HepG2 (cell line): Measurements from ENCODE around the gene CAPN12. TPM values are rescaled to one million over a fixed set of nuclear protein-coding genes. Genes with fewer than 3 reads are reported as not detected.
A peak's percentile ranks its signal among the peaks of the same experiment; 100 is the strongest.

Experiments
- ATAC-seq: fragments of 200-7000 bp; cut with Tn5 transposase; 3 replicates; pipeline ENCODE4 v1.9.1; 2020; ENCODE audit warnings: mild to moderate bottlenecking, moderate library complexity
- BruUV-seq: library from RNA; stranded (reverse); fragments of 400-500 nt; replicated peaks from 2 replicates; lab custom pipeline; 2021; lab: Mats Ljungman, UMichigan
- CTCF ChIA-PET: fragments of 300-600 bp; formaldehyde crosslinking; extraction: SDS; loops from one replicate; lab custom pipeline; 2021; ENCODE audit warnings: low total read pairs, inconsistent platforms, low intra/inter-chr PET ratio; lab: Yijun Ruan, JAX
- POLR2A ChIA-PET: fragments of 350-600 bp; sonication (Branson Sonifier 250); formaldehyde crosslinking; loops from one replicate; lab custom pipeline; 2020; ENCODE audit warnings: antibody characterized with exemption, inconsistent platforms; lab: Yijun Ruan, JAX
- DNase-seq: peaks from one replicate; pipeline ENCODE4 v3.0.0-alpha.2; 2015; ENCODE audit warnings: low spot score
- FAIRE-seq: peaks from 3 replicates; lab custom pipeline; 2011; peaks lifted over from hg19 to GRCh38; lab: Jason Lieb, UNC
- H2AFZ ChIP-seq: one replicate; pipeline ENCODE4 v1.6.1; 2011; ENCODE audit warnings: low read length, inconsistent platforms
- H3K27ac ChIP-seq: fragments of 300-600 bp; 3 replicates; pipeline ENCODE4 v1.8.0; 2011; ENCODE audit warnings: mixed run types, mild to moderate bottlenecking, mixed read lengths, low read length, inconsistent platforms; ENCODE audit not compliant: insufficient read depth; ENCODE audit errors: extremely low read length
- H3K27me3 ChIP-seq, 2 experiments: fragments of 200-600 bp in 1 of 2; 2 replicates in 1 of 2; 3 replicates in 1 of 2; pipeline versions ENCODE4 v1.6.0 to v1.8.0; 2011; ENCODE audit warnings: low read length in 2 of 2, mild to moderate bottlenecking in 2 of 2, moderate library complexity in 2 of 2, inconsistent platforms in 1 of 2; ENCODE audit not compliant: insufficient read depth in 2 of 2, control insufficient read depth in 1 of 2
- H3K36me3 ChIP-seq, 2 experiments: fragments of 200-600 bp in 1 of 2; replicated peaks in 1 of 2; 2 replicates in 1 of 2; 3 replicates in 1 of 2; pipeline versions ENCODE4 v1.5.1 to v1.8.0; 2011; ENCODE audit warnings: low read length in 2 of 2, inconsistent platforms in 1 of 2; ENCODE audit not compliant: insufficient read depth in 2 of 2, control insufficient read depth in 1 of 2
- H3K4me1 ChIP-seq: 2 replicates; pipeline ENCODE4 v1.5.1; 2012; ENCODE audit warnings: low read length, inconsistent platforms; ENCODE audit not compliant: insufficient read depth
- H3K4me2 ChIP-seq: 2 replicates; pipeline ENCODE4 v1.6.0; 2011; ENCODE audit warnings: low read depth, low read length, inconsistent platforms
- H3K4me3 ChIP-seq, 3 experiments: fragments of 200-600 bp in 1 of 3; sonication (generic), shearing (Covaris generic) in 1 of 3; replicated peaks in 1 of 3; 2 replicates each; pipeline ENCODE4 v1.5.1; 2011 to 2016; ENCODE audit warnings: low read length in 3 of 3, inconsistent platforms in 2 of 3, low read depth in 2 of 3, mild to moderate bottlenecking in 2 of 3, control low read depth in 1 of 3, mixed read lengths in 1 of 3; ENCODE audit not compliant: insufficient read depth in 1 of 3
- H3K79me2 ChIP-seq: one replicate; pipeline ENCODE4 v1.6.1; 2011; ENCODE audit warnings: low read length, inconsistent platforms; ENCODE audit not compliant: insufficient read depth
- H3K9ac ChIP-seq: 2 replicates; pipeline ENCODE4 v1.6.0; 2011; ENCODE audit warnings: mild to moderate bottlenecking, low read depth, low read length, inconsistent platforms; ENCODE audit not compliant: insufficient read depth
- H3K9me3 ChIP-seq: 2 replicates; pipeline ENCODE4 v1.5.1; 2012; ENCODE audit warnings: mild to moderate bottlenecking, low read length
- H4K20me1 ChIP-seq: 2 replicates; pipeline ENCODE4 v1.6.0; 2011; ENCODE audit warnings: inconsistent platforms, mild to moderate bottlenecking, low read length, moderate library complexity; ENCODE audit not compliant: insufficient read depth
- NR1H2 ChIP-seq: sonication (generic); formaldehyde crosslinking; IDR thresholded peaks from 2 replicates; pipeline ENCODE4 v1.8.1; 2022; ENCODE audit warnings: low read depth, missing genetic modification reagents, borderline replicate concordance
- SMYD3 ChIP-seq: sonication (generic); formaldehyde crosslinking; IDR thresholded peaks from 2 replicates; pipeline ENCODE4 v1.8.1; 2023; ENCODE audit warnings: mild to moderate bottlenecking, missing genetic modification reagents
- ZNF282 ChIP-seq: fragments of 450-650 bp; IDR thresholded peaks from 2 replicates; pipeline ENCODE4 v1.6.1; 2018; ENCODE audit not compliant: partially characterized antibody
- WGBS: methylation state at CpG from one replicate; pipeline ENCODE4 v1.1.6; 2017; ENCODE audit warnings: low lambda C conversion rate; 5-methylcytosine and 5-hydroxymethylcytosine counted together
- in situ Hi-C: cut with HindIII; loops from 2 replicates; pipeline ENCODE4 v1.10.0; 2017; ENCODE audit warnings: low pct_unique_long_range_greater_than_20kb; ENCODE audit not compliant: extremely low pct_ligation_motif_present
- intact Hi-C: fragments of 100-400 bp; cut with micrococcal nuclease; formaldehyde crosslinking; loops from one replicate; pipeline ENCODE4 v1.10.0; 2022; ENCODE audit not compliant: unreplicated experiment
- polyA plus RNA-seq, 8 experiments: library from polyadenylated mRNA; depleted of rRNA in 3 of 8; stranded (reverse) in 7 of 8; unstranded in 1 of 8; fragments of >200 nt; fragmentation: Illumina TruSeq in 4 of 8; extraction: Trizol in 4 of 8; gene quantifications; 2 replicates each; pipeline versions ENCODE4 v1.2.1 to v1.2.3, GENCODE V29; 2011 to 2016; ENCODE audit warnings: low read depth in 4 of 8, missing spikeins in 1 of 8, mixed read lengths in 1 of 8; ENCODE audit not compliant: insufficient read depth in 1 of 8
- total RNA-seq, 5 experiments: library from RNA; depleted of rRNA; stranded (reverse); fragments of >200 nt; fragmentation: Illumina TruSeq; extraction: Trizol; gene quantifications; 2 replicates each; pipeline ENCODE4 v1.2.3, GENCODE V29; 2016; ENCODE audit warnings: low read depth in 1 of 5
- TF ChIP-seq, protein P1 (sequence below): sonication (generic); formaldehyde crosslinking; IDR thresholded peaks from 2 replicates; pipeline ENCODE4 v1.4.0; 2020; ENCODE audit warnings: mild to moderate bottlenecking, missing genetic modification reagents
- TF ChIP-seq, protein P2 (sequence below), 2 experiments: sonication (generic) in 1 of 2; formaldehyde crosslinking in 1 of 2; IDR thresholded peaks; 2 replicates each; pipeline versions ENCODE4 v1.4.0 to v1.6.1; 2018 to 2020; ENCODE audit warnings: missing genetic modification reagents in 2 of 2, borderline replicate concordance in 1 of 2, low read depth in 1 of 2, mild to moderate bottlenecking in 1 of 2, missing biosample characterization in 1 of 2
- TF ChIP-seq, protein P3 (sequence below): sonication (generic); formaldehyde crosslinking; IDR thresholded peaks from 2 replicates; pipeline ENCODE4 v1.5.1; 2020; ENCODE audit warnings: mild to moderate bottlenecking, missing genetic modification reagents, borderline replicate concordance

Gene CAPN12
- total and polyA plus RNA-seq, 2 of the 13 experiments (the other 11 are each of a cell fraction or from before 2014, with no cell fraction given), result 1.6 to 13.6 TPM

DNA sequence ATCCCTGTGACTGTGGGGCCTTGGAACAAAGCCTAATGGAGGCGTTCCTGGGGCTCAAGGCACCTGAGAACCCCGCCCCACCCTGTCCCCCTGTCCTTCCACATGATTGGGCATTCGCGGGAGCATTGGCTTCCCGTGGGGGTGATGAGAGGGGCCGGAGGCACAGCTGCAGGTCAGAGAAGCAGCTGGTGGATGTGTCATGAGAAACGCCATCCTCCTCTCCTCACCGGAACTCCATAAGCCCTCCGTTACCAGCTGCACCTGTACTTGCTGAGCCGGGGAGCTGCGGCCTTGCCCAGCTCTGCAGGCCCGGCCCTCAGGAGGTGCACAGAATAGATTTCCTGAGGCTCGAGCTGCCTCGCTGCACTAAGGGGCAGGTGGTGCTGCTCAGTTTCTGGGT is 42.0 kb downstream of the CAPN12 start:
- Histone ChIP-seq H2AFZ (no peak overlapping the region), H3K9me3 (no peaks in the 10 kb centered on the region), H3K4me3 (no peak overlapping the region), H3K36me3 (peaks cover 43 to 60% of the 10 kb centered on the region in 2 experiments), H3K79me2 (peaks cover 42% of the 10 kb centered on the region), H4K20me1 (no peaks in the 10 kb centered on the region), H3K4me2 (0 out of 2 replicates have a peak overlapping the region, but pooled peaks have one; percentile 70), H3K4me1 (peaks cover 95% of the 10 kb centered on the region), H3K27ac (peak overlapping the region; percentile 99), H3K27me3 (no peaks in the 10 kb centered on the region), H3K9ac (peak overlapping the region; percentile 76)
- CTCF ChIA-PET, result no interaction called here
- ATAC-seq (no peak), FAIRE-seq (no peak), DNase-seq (no peak)
- 88% methylated on average over 8 of the region's 14 CpGs for WGBS
- intact Hi-C loops, result loop anchor here (5.0 kb wide), 1 partner anchor 50 kb away; no protein-coding TSS in a partner anchor
- POLR2A ChIA-PET, result interaction anchor here (0.7 to 3.6 kb wide), 16 partner anchors 8 to 228 kb away, joined by 3 to 63 read pairs (median 8); partner anchors contain the start of genes ACTN4, MRPS12 and SARS2
- BruUV-seq, result no TSS peak
- in situ Hi-C loops, result loop anchor here (5.0 kb wide), 1 partner anchor 45 kb away; no protein-coding TSS in a partner anchor
- TF ChIP-seq, protein P1, sequence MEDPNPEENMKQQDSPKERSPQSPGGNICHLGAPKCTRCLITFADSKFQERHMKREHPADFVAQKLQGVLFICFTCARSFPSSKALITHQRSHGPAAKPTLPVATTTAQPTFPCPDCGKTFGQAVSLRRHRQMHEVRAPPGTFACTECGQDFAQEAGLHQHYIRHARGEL (CRISPR knock-in tag), result no peak
- TF ChIP-seq, protein P2, sequence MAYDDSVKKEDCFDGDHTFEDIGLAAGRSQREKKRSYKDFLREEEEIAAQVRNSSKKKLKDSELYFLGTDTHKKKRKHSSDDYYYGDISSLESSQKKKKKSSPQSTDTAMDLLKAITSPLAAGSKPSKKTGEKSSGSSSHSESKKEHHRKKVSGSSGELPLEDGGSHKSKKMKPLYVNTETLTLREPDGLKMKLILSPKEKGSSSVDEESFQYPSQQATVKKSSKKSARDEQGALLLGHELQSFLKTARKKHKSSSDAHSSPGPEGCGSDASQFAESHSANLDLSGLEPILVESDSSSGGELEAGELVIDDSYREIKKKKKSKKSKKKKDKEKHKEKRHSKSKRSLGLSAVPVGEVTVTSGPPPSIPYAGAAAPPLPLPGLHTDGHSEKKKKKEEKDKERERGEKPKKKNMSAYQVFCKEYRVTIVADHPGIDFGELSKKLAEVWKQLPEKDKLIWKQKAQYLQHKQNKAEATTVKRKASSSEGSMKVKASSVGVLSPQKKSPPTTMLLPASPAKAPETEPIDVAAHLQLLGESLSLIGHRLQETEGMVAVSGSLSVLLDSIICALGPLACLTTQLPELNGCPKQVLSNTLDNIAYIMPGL (CRISPR knock-in tag; IDR thresholded peaks at IDR 0.05; ENCODE audit: borderline replicate concordance in 1 of 2, low read depth in 1 of 2), result no peak
- TF ChIP-seq, protein P3, sequence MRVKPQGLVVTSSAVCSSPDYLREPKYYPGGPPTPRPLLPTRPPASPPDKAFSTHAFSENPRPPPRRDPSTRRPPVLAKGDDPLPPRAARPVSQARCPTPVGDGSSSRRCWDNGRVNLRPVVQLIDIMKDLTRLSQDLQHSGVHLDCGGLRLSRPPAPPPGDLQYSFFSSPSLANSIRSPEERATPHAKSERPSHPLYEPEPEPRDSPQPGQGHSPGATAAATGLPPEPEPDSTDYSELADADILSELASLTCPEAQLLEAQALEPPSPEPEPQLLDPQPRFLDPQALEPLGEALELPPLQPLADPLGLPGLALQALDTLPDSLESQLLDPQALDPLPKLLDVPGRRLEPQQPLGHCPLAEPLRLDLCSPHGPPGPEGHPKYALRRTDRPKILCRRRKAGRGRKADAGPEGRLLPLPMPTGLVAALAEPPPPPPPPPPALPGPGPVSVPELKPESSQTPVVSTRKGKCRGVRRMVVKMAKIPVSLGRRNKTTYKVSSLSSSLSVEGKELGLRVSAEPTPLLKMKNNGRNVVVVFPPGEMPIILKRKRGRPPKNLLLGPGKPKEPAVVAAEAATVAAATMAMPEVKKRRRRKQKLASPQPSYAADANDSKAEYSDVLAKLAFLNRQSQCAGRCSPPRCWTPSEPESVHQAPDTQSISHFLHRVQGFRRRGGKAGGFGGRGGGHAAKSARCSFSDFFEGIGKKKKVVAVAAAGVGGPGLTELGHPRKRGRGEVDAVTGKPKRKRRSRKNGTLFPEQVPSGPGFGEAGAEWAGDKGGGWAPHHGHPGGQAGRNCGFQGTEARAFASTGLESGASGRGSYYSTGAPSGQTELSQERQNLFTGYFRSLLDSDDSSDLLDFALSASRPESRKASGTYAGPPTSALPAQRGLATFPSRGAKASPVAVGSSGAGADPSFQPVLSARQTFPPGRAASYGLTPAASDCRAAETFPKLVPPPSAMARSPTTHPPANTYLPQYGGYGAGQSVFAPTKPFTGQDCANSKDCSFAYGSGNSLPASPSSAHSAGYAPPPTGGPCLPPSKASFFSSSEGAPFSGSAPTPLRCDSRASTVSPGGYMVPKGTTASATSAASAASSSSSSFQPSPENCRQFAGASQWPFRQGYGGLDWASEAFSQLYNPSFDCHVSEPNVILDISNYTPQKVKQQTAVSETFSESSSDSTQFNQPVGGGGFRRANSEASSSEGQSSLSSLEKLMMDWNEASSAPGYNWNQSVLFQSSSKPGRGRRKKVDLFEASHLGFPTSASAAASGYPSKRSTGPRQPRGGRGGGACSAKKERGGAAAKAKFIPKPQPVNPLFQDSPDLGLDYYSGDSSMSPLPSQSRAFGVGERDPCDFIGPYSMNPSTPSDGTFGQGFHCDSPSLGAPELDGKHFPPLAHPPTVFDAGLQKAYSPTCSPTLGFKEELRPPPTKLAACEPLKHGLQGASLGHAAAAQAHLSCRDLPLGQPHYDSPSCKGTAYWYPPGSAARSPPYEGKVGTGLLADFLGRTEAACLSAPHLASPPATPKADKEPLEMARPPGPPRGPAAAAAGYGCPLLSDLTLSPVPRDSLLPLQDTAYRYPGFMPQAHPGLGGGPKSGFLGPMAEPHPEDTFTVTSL (CRISPR knock-in tag), result no peak
- no peak for TF ChIP-seq SMYD3 (CRISPR knock-in tag)
- TF ChIP-seq NR1H2, result no peak
- no peak for TF ChIP-seq ZNF282
